HepG2 (cell line): ENCODE measurements around the gene DERL2. TPM values are rescaled to one million over a fixed set of nuclear protein-coding genes. Genes with fewer than 3 reads are reported as not detected.
A peak's percentile ranks its signal among the peaks of the same experiment; 100 is the strongest.

Experiments
- CREB1 ChIP-seq, 2 experiments: fragments of 450-650 bp in 1 of 2; IDR thresholded peaks; 2 replicates each; pipeline ENCODE4 v1.6.1; 2016 to 2017; ENCODE audit warnings: control low read depth in 1 of 2, mild to moderate bottlenecking in 1 of 2, missing compliant biosample characterization in 1 of 2, missing genetic modification characterization in 1 of 2
- DZIP1 ChIP-seq: sonication (generic); formaldehyde crosslinking; IDR thresholded peaks from 2 replicates; pipeline ENCODE4 v1.5.0; 2020; ENCODE audit warnings: mild to moderate bottlenecking, missing genetic modification reagents
- FOXC1 ChIP-seq: sonication (generic); formaldehyde crosslinking; IDR thresholded peaks from 2 replicates; pipeline ENCODE4 v1.8.0; 2022; ENCODE audit warnings: mild to moderate bottlenecking, missing genetic modification reagents, borderline replicate concordance
- GFI1 ChIP-seq: sonication (generic); formaldehyde crosslinking; IDR thresholded peaks from 2 replicates; pipeline ENCODE4 v1.5.0; 2020; ENCODE audit warnings: missing genetic modification reagents, mild to moderate bottlenecking, borderline replicate concordance
- KDM5B ChIP-seq: sonication (generic); formaldehyde crosslinking; IDR thresholded peaks from 2 replicates; pipeline ENCODE4 v1.4.0; 2020; ENCODE audit warnings: missing genetic modification reagents, mild to moderate bottlenecking, borderline replicate concordance
- RFX1 ChIP-seq: fragments of 450-650 bp; IDR thresholded peaks from 2 replicates; pipeline ENCODE4 v1.6.1; 2017
- RFXAP ChIP-seq: sonication (generic); formaldehyde crosslinking; IDR thresholded peaks from 2 replicates; pipeline ENCODE4 v1.4.0; 2020; ENCODE audit warnings: missing genetic modification reagents, borderline replicate concordance
- TEAD2 ChIP-seq: sonication (generic); formaldehyde crosslinking; IDR thresholded peaks from 2 replicates; pipeline ENCODE4 v1.9.0; 2021; ENCODE audit warnings: missing genetic modification reagents
- TERF1 ChIP-seq: sonication (generic); formaldehyde crosslinking; IDR thresholded peaks from 2 replicates; pipeline ENCODE4 v1.8.0; 2022; ENCODE audit warnings: mild to moderate bottlenecking, missing genetic modification reagents, moderate library complexity
- TFE3 ChIP-seq: IDR thresholded peaks from 2 replicates; pipeline ENCODE4 v1.6.1; 2016
- TGIF2 ChIP-seq: IDR thresholded peaks from 2 replicates; pipeline ENCODE4 v1.6.1; 2016; ENCODE audit warnings: control low read depth, missing compliant biosample characterization
- THRA ChIP-seq: sonication (generic); formaldehyde crosslinking; IDR thresholded peaks from 2 replicates; pipeline ENCODE4 v1.4.0; 2020; ENCODE audit warnings: missing genetic modification reagents, borderline replicate concordance
- ZBTB21 ChIP-seq: sonication (generic); formaldehyde crosslinking; IDR thresholded peaks from 2 replicates; pipeline ENCODE4 v1.4.0; 2020; ENCODE audit warnings: missing genetic modification reagents
- ZNF143 ChIP-seq: sonication (generic); formaldehyde crosslinking; IDR thresholded peaks from 2 replicates; pipeline ENCODE4 v1.4.0; 2020; ENCODE audit warnings: missing genetic modification reagents
- ZNF251 ChIP-seq: sonication (generic); formaldehyde crosslinking; IDR thresholded peaks from 2 replicates; pipeline ENCODE4 v1.9.0; 2021; ENCODE audit warnings: mild to moderate bottlenecking, missing genetic modification reagents
- ZNF33A ChIP-seq: sonication (generic); formaldehyde crosslinking; IDR thresholded peaks from 2 replicates; pipeline ENCODE4 v1.5.1; 2020; ENCODE audit warnings: missing genetic modification reagents, mild to moderate bottlenecking, moderate library complexity, borderline replicate concordance
- ZNF44 ChIP-seq: sonication (generic); formaldehyde crosslinking; IDR thresholded peaks from 2 replicates; pipeline ENCODE4 v1.5.1; 2020; ENCODE audit warnings: mild to moderate bottlenecking, missing genetic modification reagents
- ZNF629 ChIP-seq: sonication (generic); formaldehyde crosslinking; conservative IDR thresholded peaks from 2 replicates; pipeline ENCODE4 v1.5.0; 2020; ENCODE audit warnings: missing genetic modification reagents
- ZNF639 ChIP-seq: conservative IDR thresholded peaks from 2 replicates; pipeline ENCODE4 v1.6.1; 2018; ENCODE audit warnings: missing genetic modification reagents
- ZNF678 ChIP-seq: sonication (generic); formaldehyde crosslinking; IDR thresholded peaks from 2 replicates; pipeline ENCODE4 v1.4.0; 2020; ENCODE audit warnings: mild to moderate bottlenecking, missing genetic modification reagents
- polyA plus RNA-seq, 8 experiments: library from polyadenylated mRNA; depleted of rRNA in 3 of 8; stranded (reverse) in 7 of 8; unstranded in 1 of 8; fragments of >200 nt; fragmentation: Illumina TruSeq in 4 of 8; extraction: Trizol in 4 of 8; gene quantifications; 2 replicates each; pipeline versions ENCODE4 v1.2.1 to v1.2.3, GENCODE V29; 2011 to 2016; ENCODE audit warnings: low read depth in 4 of 8, missing spikeins in 1 of 8, mixed read lengths in 1 of 8; ENCODE audit not compliant: insufficient read depth in 1 of 8
- total RNA-seq, 5 experiments: library from RNA; depleted of rRNA; stranded (reverse); fragments of >200 nt; fragmentation: Illumina TruSeq; extraction: Trizol; gene quantifications; 2 replicates each; pipeline ENCODE4 v1.2.3, GENCODE V29; 2016; ENCODE audit warnings: low read depth in 1 of 5

The DERL2 gene
- total and polyA plus RNA-seq, 2 of the 13 experiments (the other 11 are each of a cell fraction or from before 2014, with no cell fraction given), result 59.3 to 65.2 TPM

- TF ChIP-seq TFE3 (peak; percentile 48), ZBTB21 (CRISPR knock-in tag) (no peak), RFX1 (no peak), ZNF44 (CRISPR knock-in tag) (peak; percentile 80; the same call in 1 of the 2 replicates), TGIF2 (peak; percentile 38; the same call in 1 of the 2 replicates), ZNF678 (CRISPR knock-in tag) (0 out of 2 replicates have a peak, but pooled peaks have one; percentile 26), KDM5B (CRISPR knock-in tag) (peak; percentile 33), ZNF251 (CRISPR knock-in tag) (no peak), CREB1 (IDR thresholded peaks at IDR 0.05) (peak; percentile 82), CREB1 (CRISPR knock-in tag; IDR thresholded peaks at IDR 0.05) (peak; percentile 94), ZNF629 (CRISPR knock-in tag) (no peak), TEAD2 (CRISPR knock-in tag) (peak; percentile 86; the same call in 1 of the 2 replicates), ZNF639 (peak; percentile 82; the same call in 1 of the 2 replicates), FOXC1 (peak; percentile 91), GFI1 (CRISPR knock-in tag) (no peak; the same call in 1 of the 2 replicates), DZIP1 (CRISPR knock-in tag) (no peak; the same call in 1 of the 2 replicates), ZNF143 (CRISPR knock-in tag) (peak; percentile 93), RFXAP (CRISPR knock-in tag) (peak; percentile 82), TERF1 (0 out of 2 replicates have a peak, but pooled peaks have one; percentile 78), ZNF33A (no peak), THRA (no peak)
Measured at GRCh38 chr17:5486206-5487124, 487 bp upstream of the DERL2 start, which contains the start of gene MIS12 (continued).
